ENCODE data around the gene MMP1.

- TF ChIP-seq CTCF (IDR thresholded peaks at IDR 0.05): no peak
- TF ChIP-seq POLR2AphosphoS5 (IDR thresholded peaks at IDR 0.05; ENCODE audit: low read depth, low read length): no peak
These were observed at the start of gene MMP1 for GRCh38 chr11:102798012-102798746.

Measured in Panc1 (cell line).